AG04449 (cell line): Measurements from ENCODE around the gene OPRM1.

Experiments used
- CTCF ChIA-PET: fragments of 350-600 bp; formaldehyde crosslinking; extraction: SDS; loops from one replicate; lab custom pipeline; 2021; ENCODE audit warnings: antibody characterized with exemption; lab: Yijun Ruan, JAX
- POLR2A ChIA-PET: fragments of 400-600, 350-600 bp; formaldehyde crosslinking; extraction: SDS; loops from one replicate; lab custom pipeline; 2020; ENCODE audit warnings: antibody characterized with exemption, inconsistent platforms; lab: Yijun Ruan, JAX
- DNase-seq: peaks from one replicate; pipeline ENCODE4 v3.0.0-alpha.2; 2010; ENCODE audit warnings: low read depth, low spot score
- H3K4me3 ChIP-seq: 2 replicates; pipeline ENCODE4 v1.5.1; 2011; ENCODE audit warnings: low read depth, mild to moderate bottlenecking, control low read depth, low read length
- CTCF ChIP-seq: IDR thresholded peaks from one replicate; pipeline ENCODE4 v1.5.1; 2011; ENCODE audit warnings: mild to moderate bottlenecking, moderate library complexity, low read length, control low read depth, inconsistent platforms; ENCODE audit not compliant: insufficient read depth; ENCODE audit errors: missing control alignments

The OPRM1 gene

GRCh38 chr6:154257067-154257466 is 218.0 kb downstream of the OPRM1 start:
- CTCF ChIA-PET: no interaction called here
- DNase-seq: no peak
- H3K4me3 ChIP-seq: no peak overlapping the region
- POLR2A ChIA-PET: no interaction called here
- TF ChIP-seq CTCF: no peak

- DNase-seq: no peak
- ChIA-PET CTCF (no interaction called here), POLR2A (no interaction called here)
Observed at GRCh38 chr6:154258064-154258757, 219.2 kb downstream of the OPRM1 start.

DNA sequence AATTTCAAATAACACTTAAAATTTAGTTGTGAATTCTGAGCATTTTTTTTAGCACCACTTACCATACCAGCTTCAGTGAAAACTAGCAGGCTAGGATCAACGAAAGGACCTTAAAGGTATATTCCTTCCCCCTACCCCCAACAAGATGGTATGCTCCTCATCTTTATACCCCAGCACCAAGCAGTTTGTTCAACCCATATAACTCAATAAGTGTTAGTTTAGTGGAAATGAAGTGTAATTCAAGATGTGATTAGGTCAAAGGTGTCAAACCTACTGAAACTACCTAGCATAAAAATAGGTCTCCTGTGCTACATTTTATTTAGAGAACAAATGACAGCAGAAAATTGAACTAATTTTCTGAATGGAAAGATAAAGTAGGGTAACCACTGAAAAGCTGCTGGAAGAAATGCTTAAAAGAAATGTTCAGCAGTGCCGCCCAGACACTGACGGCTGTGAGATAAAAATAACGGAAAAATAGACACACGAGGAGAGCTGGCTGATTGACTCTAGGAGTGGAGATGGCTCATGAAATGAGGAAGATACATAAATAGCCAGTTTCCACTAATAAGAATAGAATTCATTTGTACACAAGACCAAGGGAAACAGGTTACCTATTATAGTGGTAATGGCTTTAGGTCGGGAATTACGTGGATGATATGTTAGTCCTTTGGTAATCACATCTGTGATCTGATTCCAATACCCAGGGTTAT is 222.8 kb downstream of the OPRM1 start:
- H3K4me3 ChIP-seq: no peak overlapping the region
- CTCF ChIA-PET: no interaction called here
- no peak for TF ChIP-seq CTCF
- POLR2A ChIA-PET: no interaction called here
- DNase-seq: no peak

More at GRCh38 chr6:154258064-154258757, 219.2 kb downstream of the OPRM1 start:
- no peak for TF ChIP-seq CTCF
- no peak overlapping the region for H3K4me3 ChIP-seq

GRCh38 chr6:154266560-154267099 is 227.6 kb downstream of the OPRM1 start:
- CTCF ChIA-PET: interaction anchor here (1.3 kb wide), 2 partner anchors 104 to 409 kb away, joined by 3 read pairs; no protein-coding TSS in a partner anchor
- POLR2A ChIA-PET: no interaction called here
- no peak for TF ChIP-seq CTCF
- no peak for DNase-seq
- no peak overlapping the region for H3K4me3 ChIP-seq

GRCh38 chr6:154267508-154268106 is 228.6 kb downstream of the OPRM1 start:
- ChIA-PET POLR2A (no interaction called here), CTCF (interaction anchor here (1.2 to 1.3 kb wide), 2 partner anchors 9 to 408 kb away, joined by 3 to 8 read pairs; no protein-coding TSS in a partner anchor)
- DNase-seq: no peak
- TF ChIP-seq CTCF: no peak
- no peak overlapping the region for H3K4me3 ChIP-seq

DNA sequence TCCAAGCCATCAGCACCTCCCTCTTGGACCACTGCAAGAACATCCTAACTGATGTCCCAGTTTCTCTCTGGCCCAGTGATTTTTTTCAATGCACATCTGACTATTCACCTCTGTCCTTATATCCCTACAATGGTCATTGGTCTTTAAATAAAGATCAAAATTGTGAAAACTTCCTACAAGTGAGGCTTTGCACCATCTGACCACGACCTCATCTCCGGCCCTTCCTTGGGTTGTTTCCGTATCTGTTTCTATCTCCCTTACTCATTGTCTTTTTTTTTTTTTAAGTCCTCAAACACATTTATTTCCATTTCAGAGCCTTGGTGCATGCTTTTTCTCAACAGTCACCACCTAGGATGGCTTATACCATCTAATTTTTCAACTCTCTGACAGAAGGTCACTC is 229.4 kb downstream of the OPRM1 start:
- ChIA-PET CTCF (no interaction called here), POLR2A (no interaction called here)
- DNase-seq: no peak
- H3K4me3 ChIP-seq: no peak overlapping the region
- no peak for TF ChIP-seq CTCF
